ENCODE data around the gene POP7.
"Not testable (repeated sequence)": the region's sequence is repeated elsewhere in the genome, so short reads cannot be mapped to it uniquely, and the experiment has no call there.

The POP7 gene

GRCh38 chr7:100706672-100707311, 871 bp downstream of the POP7 start:
- TF ChIP-seq CTCF (IDR thresholded peaks at IDR 0.05; ENCODE audit: borderline replicate concordance, control extremely low read depth, extremely low read depth, insufficient read depth, missing control alignments), result no peak
- no peak for DNase-seq (ENCODE audit: low spot score)
- in situ Hi-C loops (cut with MboI; ENCODE audit: low sequenced_read_pairs, unreplicated experiment), result no loop called here

- no peak for DNase-seq (ENCODE audit: low spot score)
- in situ Hi-C loops (cut with MboI; ENCODE audit: low sequenced_read_pairs, unreplicated experiment), result no loop called here
- TF ChIP-seq CTCF (IDR thresholded peaks at IDR 0.05; ENCODE audit: borderline replicate concordance, control extremely low read depth, extremely low read depth, insufficient read depth, missing control alignments), result no peak
Measured at GRCh38 chr7:100708395-100708794, 2.5 kb downstream of the POP7 start.

- no peak for TF ChIP-seq CTCF (IDR thresholded peaks at IDR 0.05; ENCODE audit: borderline replicate concordance, control extremely low read depth, extremely low read depth, insufficient read depth, missing control alignments)
- no peak for DNase-seq (ENCODE audit: low spot score)
- in situ Hi-C loops (cut with MboI; ENCODE audit: low sequenced_read_pairs, unreplicated experiment), result no loop called here
Measured at GRCh38 chr7:100710452-100710851, 4.5 kb downstream of the POP7 start.

- DNase-seq (ENCODE audit: low spot score), result no peak
- no peak for TF ChIP-seq CTCF (IDR thresholded peaks at IDR 0.05; ENCODE audit: borderline replicate concordance, control extremely low read depth, extremely low read depth, insufficient read depth, missing control alignments)
- in situ Hi-C loops (cut with MboI; ENCODE audit: low sequenced_read_pairs, unreplicated experiment), result no loop called here
Measured at GRCh38 chr7:100711369-100711768, 5.4 kb downstream of the POP7 start.

- DNase-seq (ENCODE audit: low spot score), result no peak
- in situ Hi-C loops (cut with MboI; ENCODE audit: low sequenced_read_pairs, unreplicated experiment), result no loop called here
- no peak for TF ChIP-seq CTCF (IDR thresholded peaks at IDR 0.05; ENCODE audit: borderline replicate concordance, control extremely low read depth, extremely low read depth, insufficient read depth, missing control alignments)
Measured at GRCh38 chr7:100714725-100715124, 8.8 kb downstream of the POP7 start.

GRCh38 chr7:100717073-100717472, 11.2 kb downstream of the POP7 start:
- DNase-seq (ENCODE audit: low spot score); in situ Hi-C loops (cut with MboI; ENCODE audit: low sequenced_read_pairs, unreplicated experiment): not testable (repeated sequence)

- no peak for DNase-seq (ENCODE audit: low spot score)
- in situ Hi-C loops (cut with MboI; ENCODE audit: low sequenced_read_pairs, unreplicated experiment), result no loop called here
Measured at GRCh38 chr7:100719523-100720278, 13.8 kb downstream of the POP7 start.

More at GRCh38 chr7:100719523-100720278, 13.8 kb downstream of the POP7 start:
- no peak for TF ChIP-seq CTCF (IDR thresholded peaks at IDR 0.05; ENCODE audit: borderline replicate concordance, control extremely low read depth, extremely low read depth, insufficient read depth, missing control alignments)
